Measurements from ENCODE around the gene DCAF4.
A peak's percentile ranks its signal among the peaks of the same experiment; 100 is the strongest.

Gene DCAF4

DNA sequence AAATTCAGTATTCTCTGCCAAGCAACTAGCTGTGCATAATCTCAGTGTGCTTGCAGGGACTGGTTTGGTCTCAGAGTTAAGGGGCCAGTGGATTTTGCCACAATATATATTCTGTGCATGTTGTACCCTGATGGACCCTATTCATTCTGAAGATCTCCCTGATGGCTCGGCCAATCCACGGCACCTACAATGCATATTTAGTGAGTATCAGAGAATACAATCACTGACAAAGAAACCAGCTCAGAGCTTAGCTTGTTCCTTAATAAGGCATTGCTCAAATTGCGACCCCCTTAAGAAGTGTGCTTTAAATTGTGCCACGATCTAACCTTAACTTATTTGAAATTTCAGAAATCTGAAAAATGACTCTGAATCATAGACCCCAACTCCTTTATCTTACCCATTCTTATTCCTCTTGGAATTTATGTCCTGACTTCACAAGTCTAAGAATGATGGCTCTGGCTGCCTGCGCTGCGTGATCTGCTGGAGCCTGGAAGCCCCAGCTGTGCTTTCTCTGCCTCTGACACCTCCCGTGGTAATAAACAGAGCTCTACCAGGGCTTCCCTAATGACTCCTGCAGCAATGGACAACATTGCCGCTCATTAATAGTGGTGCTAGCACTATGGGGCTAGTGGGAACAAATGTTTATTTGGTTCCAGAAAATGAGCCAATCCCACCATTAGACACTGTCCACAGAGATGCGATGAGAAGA, 9.0 kb upstream of the DCAF4 start:
- Histone ChIP-seq H2AFZ (ENCODE audit: low read length) (no peak overlapping the region), H3K79me2 (ENCODE audit: insufficient read depth, low read length) (no peaks in the 10 kb centered on the region)

DNA sequence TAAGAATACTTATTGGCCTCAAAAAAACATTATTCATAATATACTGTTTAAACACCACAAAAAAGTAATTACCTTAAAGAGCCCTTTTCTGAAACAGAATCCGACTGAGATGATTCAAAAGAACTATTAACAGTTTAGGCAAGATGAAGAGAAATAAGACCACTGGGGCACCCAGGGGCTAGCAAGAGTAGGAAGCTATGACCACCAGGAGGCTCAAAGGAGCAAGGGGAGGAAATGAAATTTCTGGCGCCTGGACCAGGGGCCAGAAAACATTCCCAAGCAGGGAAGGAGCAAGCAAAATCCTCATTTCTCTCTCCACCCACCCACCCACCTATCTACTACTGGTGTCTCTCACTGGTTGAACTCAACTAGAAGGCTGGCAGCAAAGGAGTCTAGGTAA, 6.3 kb upstream of the DCAF4 start:
- H3K4me2 ChIP-seq (ENCODE audit: low read depth, low read length, poor library complexity, severe bottlenecking), result no peak overlapping the region
- H3K4me3 ChIP-seq (ENCODE audit: low read length, poor library complexity, severe bottlenecking), result no peak overlapping the region
- TF ChIP-seq, protein P1, sequence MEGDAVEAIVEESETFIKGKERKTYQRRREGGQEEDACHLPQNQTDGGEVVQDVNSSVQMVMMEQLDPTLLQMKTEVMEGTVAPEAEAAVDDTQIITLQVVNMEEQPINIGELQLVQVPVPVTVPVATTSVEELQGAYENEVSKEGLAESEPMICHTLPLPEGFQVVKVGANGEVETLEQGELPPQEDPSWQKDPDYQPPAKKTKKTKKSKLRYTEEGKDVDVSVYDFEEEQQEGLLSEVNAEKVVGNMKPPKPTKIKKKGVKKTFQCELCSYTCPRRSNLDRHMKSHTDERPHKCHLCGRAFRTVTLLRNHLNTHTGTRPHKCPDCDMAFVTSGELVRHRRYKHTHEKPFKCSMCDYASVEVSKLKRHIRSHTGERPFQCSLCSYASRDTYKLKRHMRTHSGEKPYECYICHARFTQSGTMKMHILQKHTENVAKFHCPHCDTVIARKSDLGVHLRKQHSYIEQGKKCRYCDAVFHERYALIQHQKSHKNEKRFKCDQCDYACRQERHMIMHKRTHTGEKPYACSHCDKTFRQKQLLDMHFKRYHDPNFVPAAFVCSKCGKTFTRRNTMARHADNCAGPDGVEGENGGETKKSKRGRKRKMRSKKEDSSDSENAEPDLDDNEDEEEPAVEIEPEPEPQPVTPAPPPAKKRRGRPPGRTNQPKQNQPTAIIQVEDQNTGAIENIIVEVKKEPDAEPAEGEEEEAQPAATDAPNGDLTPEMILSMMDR (conservative IDR thresholded peaks at IDR 0.05; ENCODE audit: low read length), result peak; percentile 49; the same call in 1 of the 2 replicates
- TF ChIP-seq EZH2phosphoT487 (IDR thresholded peaks at IDR 0.05; ENCODE audit: borderline replicate concordance), result no peak
- H3K4me1 ChIP-seq (ENCODE audit: insufficient read depth, low read length, poor library complexity, severe bottlenecking), result no peaks in the 10 kb centered on the region
- H3K79me2 ChIP-seq (ENCODE audit: insufficient read depth, low read length), result no peaks in the 10 kb centered on the region
- no peaks in the 10 kb centered on the region for H3F3A ChIP-seq (ENCODE audit: low read depth)
- no peaks in the 10 kb centered on the region for H3K9me3 ChIP-seq (ENCODE audit: insufficient read depth, low read depth, low read length)
- H4K20me1 ChIP-seq (ENCODE audit: insufficient read depth, low read length, poor library complexity, severe bottlenecking), result no peaks in the 10 kb centered on the region
- no peaks in the 10 kb centered on the region for H3K9me2 ChIP-seq (replicated peaks; ENCODE audit: low read depth, low read length)
- no peak overlapping the region for H2AFZ ChIP-seq (ENCODE audit: low read length)
- no peaks in the 10 kb centered on the region for H3K27me3 ChIP-seq (ENCODE audit: insufficient read depth, low read length, poor library complexity, severe bottlenecking)
- no peak overlapping the region for H3K9ac ChIP-seq (ENCODE audit: low read depth, low read length, poor library complexity, severe bottlenecking)
- no peaks in the 10 kb centered on the region for H3K36me3 ChIP-seq (ENCODE audit: insufficient read depth, low read length)

More for the DNA sequence above, 9.0 kb upstream of the DCAF4 start:
- Histone ChIP-seq H3K36me3 (ENCODE audit: insufficient read depth, low read length) (no peaks in the 10 kb centered on the region), H3K4me3 (ENCODE audit: low read length, poor library complexity, severe bottlenecking) (no peak overlapping the region), H3K4me1 (ENCODE audit: insufficient read depth, low read length, poor library complexity, severe bottlenecking) (peaks cover 4% of the 10 kb centered on the region), H3K4me2 (ENCODE audit: low read depth, low read length, poor library complexity, severe bottlenecking) (no peak overlapping the region), H3F3A (ENCODE audit: low read depth) (no peaks in the 10 kb centered on the region), H4K20me1 (ENCODE audit: insufficient read depth, low read length, poor library complexity, severe bottlenecking) (no peaks in the 10 kb centered on the region), H3K9me2 (replicated peaks; ENCODE audit: low read depth, low read length) (no peaks in the 10 kb centered on the region), H3K27me3 (ENCODE audit: insufficient read depth, low read length, poor library complexity, severe bottlenecking) (no peaks in the 10 kb centered on the region), H3K9me3 (ENCODE audit: insufficient read depth, low read depth, low read length) (no peaks in the 10 kb centered on the region), H3K9ac (ENCODE audit: low read depth, low read length, poor library complexity, severe bottlenecking) (no peak overlapping the region)
- TF ChIP-seq, protein P1 (conservative IDR thresholded peaks at IDR 0.05; ENCODE audit: low read length), result no peak
- TF ChIP-seq EZH2phosphoT487 (IDR thresholded peaks at IDR 0.05; ENCODE audit: borderline replicate concordance), result no peak

DNA sequence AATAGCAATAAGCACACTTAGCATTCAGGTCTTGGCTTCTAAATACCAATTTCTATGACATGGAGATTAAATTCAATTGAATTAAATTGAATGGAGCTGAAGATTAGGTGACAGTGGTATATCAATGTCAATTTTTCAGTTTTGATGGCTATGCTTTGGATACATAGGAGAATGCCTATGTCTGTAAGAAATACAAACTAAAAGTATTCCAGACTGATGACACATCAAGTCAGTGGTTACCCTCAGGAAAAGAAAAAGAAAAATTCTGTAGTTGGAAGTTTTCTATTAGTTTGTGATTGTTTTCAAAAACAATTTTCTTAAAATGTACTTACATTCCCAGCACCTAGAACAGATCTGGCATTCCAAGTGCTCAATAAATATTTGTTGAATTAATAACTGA, 4.9 kb upstream of the DCAF4 start:
- Histone ChIP-seq H3K9me2 (replicated peaks; ENCODE audit: low read depth, low read length) (no peaks in the 10 kb centered on the region), H3K9ac (ENCODE audit: low read depth, low read length, poor library complexity, severe bottlenecking) (no peak overlapping the region), H3K79me2 (ENCODE audit: insufficient read depth, low read length) (no peaks in the 10 kb centered on the region), H4K20me1 (ENCODE audit: insufficient read depth, low read length, poor library complexity, severe bottlenecking) (no peaks in the 10 kb centered on the region), H3F3A (ENCODE audit: low read depth) (no peaks in the 10 kb centered on the region), H2AFZ (ENCODE audit: low read length) (no peak overlapping the region), H3K4me2 (ENCODE audit: low read depth, low read length, poor library complexity, severe bottlenecking) (no peak overlapping the region), H3K9me3 (ENCODE audit: insufficient read depth, low read depth, low read length) (no peaks in the 10 kb centered on the region), H3K4me3 (ENCODE audit: low read length, poor library complexity, severe bottlenecking) (no peak overlapping the region), H3K27me3 (ENCODE audit: insufficient read depth, low read length, poor library complexity, severe bottlenecking) (no peaks in the 10 kb centered on the region), H3K36me3 (ENCODE audit: insufficient read depth, low read length) (no peaks in the 10 kb centered on the region), H3K4me1 (ENCODE audit: insufficient read depth, low read length, poor library complexity, severe bottlenecking) (peaks cover 6% of the 10 kb centered on the region)
- no peak for TF ChIP-seq EZH2phosphoT487 (IDR thresholded peaks at IDR 0.05; ENCODE audit: borderline replicate concordance)
- TF ChIP-seq, protein P1 (conservative IDR thresholded peaks at IDR 0.05; ENCODE audit: low read length), result no peak
